NOMO-1 treated with dmso at 0.1 percent for 144 hours (cell line): ENCODE measurements around the gene EXTL2.
"Not testable (repeated sequence)": the region's sequence is repeated elsewhere in the genome, so short reads cannot be mapped to it uniquely, and the experiment has no call there.

Experiments used
- DNase-seq: peaks from one replicate; lab custom pipeline; 2025; ENCODE audit not compliant: unreplicated experiment; lab: John Stamatoyannopoulos, UW

Gene EXTL2

DNA sequence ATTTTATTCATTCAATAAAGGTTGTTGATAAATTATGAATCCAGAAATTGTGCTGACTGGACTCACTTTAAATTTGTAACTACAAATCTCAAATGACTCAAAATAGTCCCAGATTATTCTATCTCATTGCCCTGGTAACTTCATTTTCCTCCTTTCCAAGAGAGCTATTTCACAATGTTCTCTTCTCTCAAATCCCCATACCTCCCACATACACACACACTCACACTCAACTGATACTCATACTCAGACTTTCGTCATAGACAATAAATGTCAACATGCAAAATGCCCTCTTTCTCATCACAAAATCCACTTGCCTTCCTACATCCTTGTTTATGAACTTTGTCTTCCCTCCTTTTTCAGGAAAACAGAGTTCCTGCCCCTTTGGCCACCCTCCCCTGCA is 33.3 kb downstream of the EXTL2 start:
- DNase-seq = no peak

DNA sequence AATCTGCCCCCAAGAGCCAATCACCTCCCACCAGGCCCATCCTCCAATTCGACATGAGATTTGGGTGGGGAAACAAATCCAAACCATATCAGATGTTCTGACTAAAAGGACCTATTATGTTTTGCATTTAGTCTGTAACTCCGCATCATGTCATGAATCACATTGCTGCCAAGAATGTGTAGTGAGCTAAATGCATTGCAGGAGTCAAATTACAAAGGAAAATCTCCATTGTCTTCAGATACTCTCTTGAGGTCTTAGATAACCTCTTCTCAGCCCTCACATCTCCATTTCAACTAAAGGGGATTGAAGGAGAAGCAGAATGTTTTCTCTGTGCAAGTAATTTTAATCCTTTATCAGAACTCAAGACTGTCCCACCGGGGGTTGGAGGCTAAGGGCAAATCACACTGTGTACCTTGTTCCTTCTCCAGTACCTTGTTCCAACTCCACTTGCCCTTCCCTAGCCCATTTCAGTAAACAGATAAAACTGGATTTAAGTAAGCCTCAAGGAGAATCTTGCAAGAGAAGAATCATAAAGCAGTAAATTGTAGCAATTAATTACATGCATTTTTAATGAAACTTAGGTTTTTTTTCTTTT is 34.1 kb downstream of the EXTL2 start:
- no peak for DNase-seq

DNA sequence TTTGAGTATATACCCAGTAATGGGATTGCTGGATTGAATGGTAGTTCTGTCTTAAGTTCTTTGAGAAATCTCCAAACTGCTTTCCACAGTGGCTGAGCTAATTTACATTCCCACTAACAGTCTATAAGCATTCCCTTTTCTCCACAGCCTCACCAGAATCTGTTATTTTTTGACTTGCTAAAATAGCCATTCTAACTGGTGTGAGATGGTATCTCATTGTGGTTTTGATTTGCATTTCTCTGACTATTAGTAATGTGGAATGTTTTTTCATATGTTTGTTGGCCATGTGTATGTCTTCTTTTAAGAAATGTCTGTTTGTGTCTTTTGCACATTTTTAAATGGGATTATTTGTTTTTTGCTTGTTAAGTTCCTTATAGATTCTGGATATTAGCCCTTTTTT is 39.5 kb downstream of the EXTL2 start:
- not testable (repeated sequence) for DNase-seq

DNA sequence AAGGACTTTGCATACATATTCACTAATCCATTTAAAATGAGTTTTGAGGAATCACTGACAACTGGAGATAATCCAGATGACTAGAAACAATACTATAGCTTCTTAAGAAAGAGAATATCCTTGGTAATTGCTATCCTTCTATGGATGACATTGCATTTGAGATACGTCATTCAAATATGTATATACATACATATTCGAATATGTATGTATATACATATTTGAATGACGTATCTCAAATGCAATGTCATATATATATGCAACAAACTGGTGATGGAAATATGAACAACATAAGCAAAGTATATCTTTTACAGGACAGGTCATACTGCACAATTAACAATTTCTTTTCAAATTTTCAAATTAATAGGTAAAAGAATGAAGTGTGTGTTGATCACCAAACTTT is 41.7 kb downstream of the EXTL2 start:
- DNase-seq = no peak

DNA sequence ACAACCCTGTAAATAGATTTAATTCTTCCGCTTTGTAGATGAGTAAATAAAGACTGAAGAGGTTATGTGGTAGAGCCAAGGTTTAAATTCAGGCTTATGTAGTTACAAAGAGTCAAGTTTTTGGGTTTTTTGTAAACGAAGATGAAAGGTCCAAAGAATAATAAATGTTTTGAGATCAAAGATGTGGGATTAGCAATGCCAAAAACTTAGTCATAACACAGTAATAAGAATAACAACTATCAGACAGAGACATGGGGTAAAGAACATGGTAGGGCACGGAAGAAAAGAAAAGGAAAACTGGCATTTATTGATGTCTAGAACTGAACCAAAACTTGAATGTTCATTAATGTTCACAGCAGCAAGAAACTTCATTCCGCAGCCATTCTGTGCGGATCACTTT is 42.9 kb downstream of the EXTL2 start:
- DNase-seq = no peak

DNA sequence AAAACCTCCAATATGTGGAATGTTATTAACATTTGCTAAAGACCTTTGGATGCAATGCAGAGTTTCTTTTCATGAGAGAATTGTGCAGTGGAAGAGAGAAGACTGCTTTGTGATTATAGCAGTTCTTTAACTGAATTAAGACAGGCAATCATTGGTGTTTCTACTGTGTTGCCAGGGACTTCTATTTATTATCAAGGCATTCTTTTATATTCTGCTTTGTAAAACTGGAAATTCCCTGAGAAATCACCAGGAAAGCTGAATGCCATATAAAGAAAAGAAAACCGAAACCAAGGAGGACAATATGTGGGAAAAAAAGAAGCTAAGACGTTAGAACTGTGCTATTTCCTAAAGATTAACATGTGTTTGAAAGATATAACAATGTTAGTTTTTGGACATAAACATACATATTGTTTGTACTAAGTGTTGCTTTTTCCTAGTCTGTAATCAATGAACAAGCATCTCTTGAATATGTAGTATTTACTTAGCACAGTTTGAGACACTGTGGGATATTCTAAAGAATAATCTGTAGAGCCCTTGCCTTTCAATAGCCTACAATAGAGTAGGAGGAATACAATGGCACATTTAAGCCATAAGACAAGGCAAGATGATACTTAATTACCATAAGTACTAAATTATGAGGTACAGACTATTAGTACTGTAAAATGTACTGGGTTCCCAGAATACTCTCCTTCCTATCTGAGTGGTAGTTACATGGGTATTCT is 47.1 kb downstream of the EXTL2 start:
- no peak for DNase-seq

DNA sequence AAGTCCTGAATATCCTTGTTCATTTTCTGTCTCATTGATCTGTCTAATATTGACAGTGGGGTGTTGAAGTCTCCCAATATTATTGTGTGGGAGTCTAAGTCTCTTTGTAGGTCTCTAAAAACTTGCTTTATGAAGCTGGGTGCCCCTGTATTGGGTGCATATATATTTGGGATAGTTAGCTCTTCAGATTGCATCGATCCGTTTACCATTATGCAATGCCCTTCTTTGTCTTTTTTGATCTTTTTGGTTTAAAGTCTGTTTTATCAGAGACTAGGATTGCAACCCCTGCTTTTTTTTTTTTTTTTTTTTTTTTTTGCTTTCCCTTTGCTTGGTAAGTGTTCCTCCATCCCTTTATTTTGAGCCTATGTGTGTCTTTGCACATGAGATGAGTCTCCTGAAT is 51.5 kb downstream of the EXTL2 start:
- not testable (repeated sequence) for DNase-seq

DNA sequence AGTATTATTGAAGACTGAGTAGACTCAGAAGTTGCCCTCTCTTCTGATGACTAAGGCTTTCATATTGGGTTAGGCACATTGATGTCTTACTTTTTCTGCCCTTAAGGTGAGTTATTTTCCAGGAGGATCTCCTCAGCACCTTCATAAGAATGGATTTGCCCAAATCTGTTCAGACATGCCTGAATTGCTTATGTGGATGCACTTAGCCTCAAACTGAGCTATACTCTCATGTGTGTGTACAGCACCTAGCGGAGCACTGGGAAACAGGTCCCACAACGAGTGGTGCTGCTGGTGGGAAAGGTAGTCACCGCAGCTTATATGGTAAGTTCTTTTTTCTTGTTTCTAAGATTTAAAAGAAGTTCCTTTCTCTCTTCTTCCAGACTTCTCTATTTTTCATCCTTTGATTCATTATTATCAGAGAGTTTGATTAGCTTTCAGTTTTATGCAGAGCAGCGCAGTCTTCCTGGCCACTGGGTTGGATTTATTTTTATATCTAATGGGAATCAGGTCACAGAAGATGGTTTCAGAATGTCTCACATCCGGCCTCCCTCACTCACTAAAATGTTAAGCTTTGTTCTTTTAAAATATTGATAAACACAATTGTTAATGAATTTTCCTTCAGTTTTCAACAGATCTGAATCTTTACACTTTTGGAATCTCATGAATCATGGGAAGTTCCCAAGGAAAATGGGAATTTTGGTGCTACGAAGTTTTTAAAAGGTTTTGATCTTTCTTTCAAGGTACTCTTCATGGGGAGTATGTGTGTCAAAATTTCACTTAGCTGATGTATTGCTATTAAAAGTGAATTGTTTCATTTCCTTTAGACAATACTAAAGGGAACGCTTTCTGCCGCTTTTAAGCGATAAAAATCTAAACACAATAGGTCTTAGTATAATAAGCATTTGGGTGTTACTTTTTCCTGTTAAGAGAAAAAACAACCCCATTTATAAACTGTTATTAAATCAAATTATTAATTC is 58.5 kb downstream of the EXTL2 start:
- DNase-seq = no peak

DNA sequence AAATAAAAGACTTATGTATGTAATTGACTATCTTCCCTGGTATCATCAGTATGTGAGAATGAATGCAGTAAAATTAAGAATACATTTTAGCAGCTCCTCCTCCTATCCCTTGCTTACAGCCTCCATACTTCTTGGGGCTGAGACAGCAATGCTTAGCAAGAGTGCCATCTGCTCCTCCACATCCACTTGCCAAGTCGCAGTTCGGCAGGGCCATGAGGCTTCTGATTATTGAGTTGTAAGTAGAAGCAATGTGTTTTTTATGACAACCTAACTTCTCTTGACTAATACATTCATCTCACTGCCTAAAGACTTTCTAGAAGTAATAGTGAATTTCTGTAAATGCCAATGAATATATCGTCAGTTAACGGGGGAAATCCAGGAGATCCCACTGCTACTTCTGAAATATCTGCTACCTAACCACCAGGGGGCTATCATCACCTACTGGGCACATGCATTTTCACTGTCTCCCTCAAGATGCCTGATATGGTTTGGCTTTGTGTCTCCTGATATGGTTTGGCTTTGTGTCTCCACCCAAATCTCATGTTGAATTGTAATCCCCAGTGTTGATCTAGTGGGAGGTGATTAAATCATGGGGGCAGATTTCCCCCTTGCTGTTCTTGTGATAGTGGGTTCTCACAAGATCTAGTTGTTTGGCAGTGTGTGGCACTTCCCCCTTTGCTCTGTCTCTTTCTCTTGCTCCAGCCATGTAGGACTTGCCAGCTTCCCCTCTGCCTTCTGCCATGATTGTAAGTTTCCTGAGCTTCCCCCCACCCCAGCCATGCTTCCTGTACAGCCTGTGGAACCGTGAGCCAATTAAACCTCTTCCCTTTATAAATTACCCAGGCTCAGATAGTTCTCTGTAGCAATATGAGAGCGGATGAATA is 59.6 kb downstream of the EXTL2 start:
- no peak for DNase-seq

DNA sequence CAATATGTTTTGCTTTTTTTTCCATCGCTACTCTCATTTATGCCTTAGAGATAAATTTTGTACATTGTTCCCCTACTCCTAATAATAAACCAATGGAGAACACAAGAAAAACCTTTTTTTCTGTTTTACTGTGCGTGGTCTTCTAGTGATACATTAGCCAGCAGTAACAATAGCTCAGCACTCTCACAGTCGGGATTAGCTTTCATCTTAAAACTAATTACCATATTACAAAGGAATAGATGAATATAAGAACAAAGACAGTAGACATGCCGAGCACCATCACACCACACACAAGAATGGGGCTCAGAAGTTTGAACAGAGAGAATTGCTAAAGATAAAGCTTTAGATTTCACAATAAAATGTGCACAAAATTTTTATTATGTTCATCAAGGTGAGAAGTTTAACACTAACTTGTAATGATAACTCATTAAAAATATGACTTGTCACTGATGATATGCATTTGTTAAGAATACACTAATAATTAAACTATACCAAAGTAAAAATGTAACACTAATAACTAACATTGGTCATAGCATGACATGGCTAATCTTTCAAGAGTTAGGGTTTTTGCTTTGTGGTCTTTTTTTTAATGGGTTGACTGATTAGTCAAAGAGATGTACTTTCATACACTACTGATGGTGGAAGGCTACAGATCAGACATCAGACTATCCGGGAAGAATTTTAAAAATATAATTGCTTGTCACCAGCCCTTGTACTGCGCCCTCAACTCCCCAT is 61.8 kb downstream of the EXTL2 start:
- no peak for DNase-seq

DNA sequence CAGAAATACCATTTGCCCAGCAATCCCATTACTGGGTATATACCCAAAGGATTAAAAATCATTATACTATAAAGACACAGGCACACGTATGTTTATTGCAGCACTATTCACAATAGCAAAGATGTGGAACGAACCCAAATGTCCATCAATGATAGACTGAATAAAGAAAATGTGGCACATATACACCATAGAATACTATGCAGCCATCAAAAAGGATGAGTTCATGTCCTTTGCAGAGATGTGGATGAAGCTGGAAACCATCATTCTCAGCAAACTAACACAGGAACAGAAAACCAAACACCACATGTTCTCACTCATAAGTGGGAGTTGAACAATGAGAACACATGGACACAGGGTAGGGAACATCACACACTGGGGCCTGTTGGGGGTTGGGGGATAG is 69.0 kb downstream of the EXTL2 start:
- DNase-seq = not testable (repeated sequence)
